NCI-H526 (cell line): Measurements from ENCODE around the gene PLPPR2.
"Not testable (repeated sequence)": the region's sequence is repeated elsewhere in the genome, so short reads cannot be mapped to it uniquely, and the experiment has no call there.

Experiments used
- DNase-seq, 2 experiments: peaks; one replicate each; lab custom pipeline; 2025; lab: John Stamatoyannopoulos, UW

PLPPR2 gene

GRCh38 chr19:11373885-11374432 is 18.7 kb downstream of the PLPPR2 start:
- no peak for DNase-seq

- DNase-seq, result peak; percentile 97
Measured at GRCh38 chr19:11374433-11375142, 19.4 kb downstream of the PLPPR2 start, which contains the start of gene SWSAP1. Gene SWSAP1, plus strand, starts transcription at chr19:11374666. Its CDS starts 15 bp downstream, at chr19:11374681.

GRCh38 chr19:11375143-11375948 is 20.1 kb downstream of the PLPPR2 start:
- peak in 1 of 2 experiments; percentile 35 for DNase-seq

GRCh38 chr19:11377237-11377636 is 22.0 kb downstream of the PLPPR2 start:
- no peak for DNase-seq

- no peak for DNase-seq
Measured at GRCh38 chr19:11377756-11378155, 22.5 kb downstream of the PLPPR2 start.

DNA sequence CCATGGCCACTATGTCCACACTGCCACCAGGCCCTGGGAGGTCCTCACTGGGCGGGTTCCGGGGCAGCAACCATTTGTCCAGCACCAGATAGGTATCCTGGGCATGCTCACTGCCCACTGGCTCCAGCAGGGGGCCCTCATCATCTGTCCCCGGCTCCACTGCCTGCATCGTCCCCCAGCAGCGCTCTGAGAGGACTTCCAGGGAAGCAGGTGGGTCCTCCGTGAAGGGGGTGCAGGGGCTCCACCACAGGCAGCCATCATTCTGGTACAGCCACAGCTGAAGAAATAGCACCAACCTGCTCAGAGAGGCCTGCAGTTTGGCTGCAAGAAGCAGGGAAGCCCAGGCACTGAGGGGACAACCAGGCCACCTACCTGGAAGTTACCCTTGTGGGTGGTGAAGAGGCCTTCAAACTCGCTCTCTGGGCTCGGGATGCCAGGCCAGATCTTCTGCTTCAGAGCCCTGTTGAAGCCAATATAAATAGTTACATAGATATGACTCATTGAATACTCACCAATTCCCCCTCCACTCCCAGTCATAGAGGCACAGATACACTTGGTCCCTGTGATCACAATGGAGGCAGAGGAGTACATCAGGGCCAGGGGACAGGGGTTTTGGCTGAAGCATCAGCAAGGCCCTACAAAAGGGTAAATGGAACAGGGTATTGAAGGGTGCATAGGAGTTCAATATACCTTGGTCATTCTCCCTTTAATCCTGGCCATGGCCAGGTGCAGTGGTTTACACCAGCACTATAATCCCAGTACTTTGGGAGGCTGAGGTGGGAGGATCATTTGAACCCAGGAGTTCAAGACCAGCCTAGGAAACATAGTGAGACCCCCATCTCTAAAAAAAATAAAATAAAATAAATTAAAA is 23.3 kb downstream of the PLPPR2 start:
- peak; percentile 20 to 61 for DNase-seq

- DNase-seq, result not testable (repeated sequence)
Measured at GRCh38 chr19:11379269-11379845, 24.1 kb downstream of the PLPPR2 start.

DNA sequence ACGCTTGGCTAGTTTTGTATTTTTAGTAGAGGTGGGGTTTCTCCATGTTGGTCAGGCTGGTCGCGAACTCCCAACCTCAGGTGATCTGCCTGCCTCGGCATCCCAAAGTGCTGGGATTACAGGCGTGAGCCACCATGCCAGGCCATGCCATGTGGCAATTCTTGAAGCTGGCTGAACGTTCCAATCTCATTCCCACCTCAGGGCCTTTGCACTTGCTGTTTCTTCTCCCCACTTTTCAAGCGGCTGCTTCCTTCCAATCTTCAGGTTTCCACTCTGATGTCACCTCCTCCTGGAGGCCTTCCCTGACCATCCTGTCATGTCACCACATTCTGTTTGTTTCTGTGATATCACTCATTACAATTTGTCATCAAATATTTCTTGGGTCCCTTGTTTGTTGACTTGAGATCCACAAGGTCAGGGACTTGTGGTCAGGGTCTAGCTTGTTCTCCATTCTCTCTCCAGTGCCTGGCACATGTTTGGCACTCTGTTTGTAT is 24.7 kb downstream of the PLPPR2 start:
- DNase-seq, result no peak

GRCh38 chr19:11380653-11381537 is 25.7 kb downstream of the PLPPR2 start:
- peak; percentile 96 to 97 for DNase-seq

DNA sequence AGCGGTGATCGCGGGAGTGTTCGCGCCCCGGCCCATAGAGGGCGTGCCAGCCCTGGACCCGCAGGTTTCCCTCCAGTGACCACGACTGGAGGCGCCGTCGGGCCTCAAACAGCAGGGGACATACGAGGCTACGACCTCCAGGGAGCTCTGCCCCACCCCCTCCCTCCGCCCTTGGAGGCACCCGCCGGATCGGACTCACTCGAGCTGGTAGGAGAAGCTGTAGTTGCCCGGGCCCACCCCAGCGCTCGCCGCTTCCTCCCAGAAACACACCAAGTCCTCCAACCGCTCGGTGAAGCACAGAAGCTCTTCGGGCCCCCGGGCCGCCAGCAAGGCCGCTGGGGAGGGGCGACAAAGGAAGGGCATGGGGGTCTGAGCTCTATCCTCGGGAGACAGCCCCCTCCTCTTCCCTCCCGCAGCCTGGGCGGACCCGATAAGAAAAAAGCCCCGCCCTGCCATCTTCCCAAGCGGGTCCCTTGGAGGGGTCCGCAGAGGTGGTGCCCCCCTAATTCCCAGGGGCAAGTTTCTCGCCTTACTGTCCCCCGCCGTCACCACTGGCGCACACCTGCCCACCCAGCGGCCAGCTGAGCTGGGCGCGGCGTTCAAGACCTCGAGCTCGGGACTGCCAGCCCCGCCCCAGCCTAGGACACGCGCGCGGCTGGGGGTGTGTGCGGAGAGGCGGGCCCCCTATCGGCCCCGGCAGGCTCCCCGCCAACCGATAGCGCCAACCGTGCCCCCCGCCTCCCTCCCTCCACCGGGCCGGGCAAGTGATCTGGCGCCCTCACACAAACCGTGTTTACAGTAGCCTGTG is 27.9 kb downstream of the PLPPR2 start:
- DNase-seq, result peak in 1 of 2 experiments; percentile 49

GRCh38 chr19:11383706-11384048 is 28.4 kb downstream of the PLPPR2 start:
- peak in 1 of 2 experiments; percentile 34 for DNase-seq

GRCh38 chr19:11384778-11385129 is 29.5 kb downstream of the PLPPR2 start:
- DNase-seq, result no peak

DNA sequence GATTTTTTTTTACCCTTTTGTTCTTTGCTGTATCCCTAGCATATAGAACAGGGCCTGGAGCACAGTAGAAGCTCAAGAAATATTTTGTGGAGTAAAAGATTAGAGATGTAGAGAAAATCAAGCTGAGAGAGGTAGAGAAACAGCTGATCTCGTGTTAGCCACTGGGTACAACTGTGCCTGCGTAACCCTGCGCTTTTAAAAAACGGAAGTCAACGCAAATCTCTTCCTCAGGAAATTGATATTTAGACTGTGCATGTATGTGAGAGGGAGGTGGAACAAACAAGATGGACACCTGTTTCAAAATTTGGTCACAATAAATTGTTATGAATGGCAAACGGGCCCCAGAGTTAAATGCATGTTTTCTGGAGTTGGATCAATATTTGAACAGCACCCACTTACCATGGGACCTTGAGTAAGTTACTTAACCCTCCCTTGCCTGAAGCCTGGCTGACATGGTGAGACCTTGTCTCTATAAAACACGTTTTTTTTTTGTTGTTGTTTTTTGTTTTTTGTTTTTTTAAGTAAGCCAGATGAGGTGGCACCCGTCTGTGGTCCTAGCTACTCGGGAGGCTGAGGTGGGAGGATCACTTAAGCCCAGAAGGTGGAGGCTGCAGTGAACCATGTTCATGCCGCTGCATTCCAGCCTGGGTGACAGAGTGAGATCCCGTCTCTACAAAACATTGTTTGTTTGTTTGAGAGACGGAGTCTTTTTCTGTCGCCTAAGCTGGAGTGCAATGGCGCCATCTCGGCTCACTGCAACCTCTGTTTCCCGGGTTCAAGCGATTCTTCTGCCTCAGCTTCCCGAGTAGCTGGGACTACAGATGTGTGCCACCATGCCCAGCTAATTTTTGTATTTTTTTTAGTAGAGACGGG is 32.2 kb downstream of the PLPPR2 start:
- no peak for DNase-seq

DNA sequence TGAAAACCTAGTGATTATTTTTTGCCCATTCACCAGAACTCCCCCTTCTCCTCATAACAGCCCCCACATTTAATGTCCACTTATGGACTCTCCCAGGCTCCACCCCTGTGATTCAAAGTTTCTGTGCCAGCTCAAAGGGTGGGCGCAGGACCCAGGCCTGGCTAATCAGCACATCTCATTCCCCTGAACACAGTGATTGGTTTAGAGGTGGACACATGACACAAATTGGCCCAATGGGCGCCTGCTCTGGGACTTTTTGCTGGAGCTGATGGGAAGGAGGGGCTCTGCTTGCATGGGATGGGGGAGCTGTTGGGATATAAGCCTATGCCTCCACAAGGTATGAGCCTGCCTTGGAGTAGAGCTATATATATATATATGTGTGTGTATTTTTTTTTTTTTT is 35.1 kb downstream of the PLPPR2 start:
- no peak for DNase-seq

GRCh38 chr19:11390933-11391680 is 35.9 kb downstream of the PLPPR2 start:
- no peak for DNase-seq

DNA sequence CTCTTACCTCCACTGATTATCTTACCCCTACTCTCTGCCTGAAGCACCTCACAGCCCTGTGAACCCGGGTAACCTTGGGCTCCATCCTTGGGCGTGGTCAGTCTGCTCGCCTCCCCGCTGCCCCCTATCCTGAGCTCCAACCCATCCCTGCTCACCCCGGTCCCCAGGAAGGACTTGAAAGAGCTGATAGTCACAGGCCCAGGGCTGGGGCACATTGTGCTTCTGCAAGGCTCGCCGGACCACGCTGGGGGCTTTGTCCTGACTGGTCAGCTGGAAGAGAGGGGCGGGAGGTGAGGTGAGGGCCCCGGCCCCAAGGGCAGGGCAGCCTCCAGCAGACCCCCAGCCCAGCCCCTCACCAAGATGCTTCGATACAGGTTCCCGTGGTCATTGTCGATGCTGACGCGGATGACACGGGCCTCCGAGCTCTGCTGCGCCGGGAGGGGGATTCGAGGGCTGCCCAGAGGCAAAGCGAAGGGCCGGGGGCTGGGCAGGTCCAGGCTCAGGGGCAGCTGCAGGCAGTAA is 41.9 kb downstream of the PLPPR2 start:
- DNase-seq, result no peak

DNA sequence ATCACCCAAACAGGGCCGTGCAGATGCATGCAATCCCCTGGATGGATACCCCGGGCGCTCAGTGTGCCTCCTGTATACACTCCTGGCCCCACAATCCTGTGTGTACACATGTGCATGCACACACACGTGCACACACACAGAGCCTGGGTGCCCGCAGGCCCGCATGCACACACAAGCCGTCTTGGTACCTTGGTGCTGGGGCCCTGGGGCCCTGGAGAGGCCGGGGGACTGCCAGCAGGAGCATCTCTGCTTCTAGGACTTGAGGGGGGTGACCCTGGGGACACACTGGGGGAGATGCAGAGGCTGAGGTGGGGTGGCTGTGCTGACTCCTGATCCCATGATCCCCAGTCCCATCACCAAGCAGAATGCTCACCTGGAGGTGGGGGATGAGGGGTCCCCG is 44.4 kb downstream of the PLPPR2 start:
- no peak for DNase-seq

DNA sequence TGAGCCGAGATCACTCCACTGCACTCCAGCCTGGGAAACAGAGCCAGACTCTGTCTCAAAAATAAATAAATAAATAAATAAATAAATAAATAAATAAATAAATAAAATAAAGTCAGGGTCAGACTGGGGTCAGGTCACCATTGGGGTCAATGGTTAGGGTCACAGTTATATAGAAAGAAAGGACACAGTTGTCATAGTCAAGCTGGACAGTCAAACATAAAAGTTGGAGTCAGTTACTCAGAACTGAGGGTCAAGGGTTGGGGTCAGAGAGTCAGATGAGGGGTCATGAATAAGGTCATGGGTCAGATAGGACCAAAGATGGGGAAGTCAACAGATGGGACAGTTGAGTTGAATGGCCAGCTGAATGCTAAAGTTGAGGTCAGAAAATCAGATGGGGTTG is 45.6 kb downstream of the PLPPR2 start:
- DNase-seq, result no peak
